ENCODE data around the gene NEAT1.

The NEAT1 gene

DNA sequence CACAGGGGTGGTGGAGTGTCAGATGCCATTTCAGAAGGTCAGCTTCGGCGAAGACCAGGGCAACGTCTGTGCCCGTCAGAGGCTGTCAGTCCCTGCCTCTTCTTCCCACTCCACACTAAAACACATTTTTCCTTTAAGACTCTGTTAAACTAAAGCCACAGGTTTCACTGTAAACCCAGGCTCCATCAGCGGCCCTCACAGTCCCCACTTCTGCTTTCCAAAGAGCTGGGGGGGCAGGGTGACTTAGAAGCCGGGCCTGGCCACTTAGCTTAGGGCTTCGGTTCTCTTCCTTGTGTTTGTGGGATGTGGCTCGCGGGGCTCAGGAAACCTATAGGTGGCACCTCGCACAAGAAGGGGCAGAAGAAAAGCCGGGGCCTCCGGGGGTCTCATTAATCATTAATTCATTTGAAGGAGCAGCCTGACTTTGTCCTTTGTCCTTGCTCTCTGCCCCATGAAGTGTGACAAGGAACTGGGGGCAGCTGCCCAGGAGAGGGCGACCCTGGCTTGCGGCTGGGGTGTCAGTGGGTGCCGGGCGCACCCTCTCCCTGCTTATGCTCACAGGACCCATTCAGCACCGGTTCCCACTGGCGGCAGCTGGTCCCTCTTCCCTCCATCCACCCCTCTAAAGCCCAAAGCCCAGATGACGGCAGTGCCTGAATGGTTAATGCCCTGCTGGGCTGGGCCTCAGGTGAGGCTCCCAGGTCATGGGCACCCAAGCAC lies 44.2 kb upstream of the NEAT1 start:
- TF ChIP-seq, protein P1, sequence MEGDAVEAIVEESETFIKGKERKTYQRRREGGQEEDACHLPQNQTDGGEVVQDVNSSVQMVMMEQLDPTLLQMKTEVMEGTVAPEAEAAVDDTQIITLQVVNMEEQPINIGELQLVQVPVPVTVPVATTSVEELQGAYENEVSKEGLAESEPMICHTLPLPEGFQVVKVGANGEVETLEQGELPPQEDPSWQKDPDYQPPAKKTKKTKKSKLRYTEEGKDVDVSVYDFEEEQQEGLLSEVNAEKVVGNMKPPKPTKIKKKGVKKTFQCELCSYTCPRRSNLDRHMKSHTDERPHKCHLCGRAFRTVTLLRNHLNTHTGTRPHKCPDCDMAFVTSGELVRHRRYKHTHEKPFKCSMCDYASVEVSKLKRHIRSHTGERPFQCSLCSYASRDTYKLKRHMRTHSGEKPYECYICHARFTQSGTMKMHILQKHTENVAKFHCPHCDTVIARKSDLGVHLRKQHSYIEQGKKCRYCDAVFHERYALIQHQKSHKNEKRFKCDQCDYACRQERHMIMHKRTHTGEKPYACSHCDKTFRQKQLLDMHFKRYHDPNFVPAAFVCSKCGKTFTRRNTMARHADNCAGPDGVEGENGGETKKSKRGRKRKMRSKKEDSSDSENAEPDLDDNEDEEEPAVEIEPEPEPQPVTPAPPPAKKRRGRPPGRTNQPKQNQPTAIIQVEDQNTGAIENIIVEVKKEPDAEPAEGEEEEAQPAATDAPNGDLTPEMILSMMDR (IDR thresholded peaks at IDR 0.05; ENCODE audit: low read depth, low read length), result no peak
- no peak for DNase-seq (ENCODE audit: extremely low read depth, low read depth)

DNA sequence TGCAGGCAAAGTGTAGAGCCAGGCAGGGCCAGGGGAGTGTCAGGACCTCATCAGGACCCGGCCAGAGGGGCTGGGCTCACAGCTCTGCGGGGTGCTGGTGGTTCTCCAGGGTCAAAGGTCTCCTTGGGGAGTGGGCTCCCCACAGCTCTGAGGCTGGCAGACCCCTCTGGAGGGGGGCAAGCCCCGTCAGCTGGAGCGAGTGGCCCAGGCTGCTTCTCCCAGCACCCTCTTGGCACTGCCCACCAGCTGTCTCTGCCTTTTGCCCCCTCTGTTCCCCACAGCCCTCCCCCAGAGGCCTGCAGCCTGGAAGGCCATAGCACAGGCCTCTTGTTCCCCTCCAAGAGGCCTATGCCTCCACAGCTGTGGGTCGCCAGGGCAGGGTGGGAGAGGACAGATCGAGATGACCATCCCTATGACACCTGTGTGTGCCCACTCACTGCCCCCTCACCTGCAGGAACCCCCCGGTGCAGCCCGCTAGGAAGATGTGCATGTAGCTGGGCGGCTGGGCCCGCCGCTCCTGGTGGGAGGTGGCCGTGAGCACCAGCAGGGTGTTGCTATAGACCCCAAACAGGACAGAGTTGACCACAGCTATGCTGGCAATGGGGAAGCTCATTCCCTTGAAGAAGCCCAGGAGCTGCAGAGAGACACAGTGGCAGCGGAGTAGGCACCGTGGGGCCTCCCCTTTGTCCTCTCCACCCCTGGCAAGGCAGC lies 43.5 kb upstream of the NEAT1 start:
- DNase-seq (ENCODE audit: extremely low read depth, low read depth), result no peak
- TF ChIP-seq, protein P1 (IDR thresholded peaks at IDR 0.05; ENCODE audit: low read depth, low read length), result no peak

DNA sequence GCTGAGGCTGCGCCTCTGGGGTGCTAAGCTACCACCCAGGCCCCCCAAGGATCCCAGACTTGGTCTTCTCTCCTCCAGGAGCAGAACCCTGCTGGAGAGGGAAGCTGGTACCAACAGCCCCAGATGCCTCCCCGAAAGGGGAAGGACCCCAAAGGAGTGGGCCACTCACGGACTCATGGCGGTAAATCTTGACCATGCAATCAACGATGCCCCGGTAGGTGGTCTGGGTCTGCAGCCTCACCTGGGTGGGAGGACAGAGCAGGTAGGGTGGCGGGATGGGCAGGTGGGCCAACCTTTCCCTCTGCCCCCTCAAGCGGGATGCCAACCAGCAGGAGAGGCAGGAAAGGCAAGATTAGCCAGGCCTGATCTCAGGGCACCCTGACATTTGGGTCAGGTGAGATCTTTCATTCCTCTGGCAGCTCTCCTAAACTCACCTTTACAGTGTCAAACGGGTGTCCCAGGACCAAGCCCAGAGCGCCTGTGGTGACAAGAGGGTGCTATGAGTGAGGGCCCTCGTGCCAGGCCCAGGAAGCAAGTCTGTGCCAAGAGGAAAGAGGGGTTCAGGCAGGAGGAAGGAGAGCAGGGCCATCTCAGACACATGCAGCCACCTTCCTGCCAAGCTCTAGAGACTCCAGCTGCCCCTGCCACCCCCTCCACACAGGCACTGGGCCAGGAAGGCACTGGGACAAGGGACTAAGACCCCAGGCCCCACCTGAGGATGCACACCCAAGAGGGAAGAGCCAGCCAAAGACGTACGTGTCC lies 42.7 kb upstream of the NEAT1 start:
- DNase-seq (ENCODE audit: extremely low read depth, low read depth), result no peak
- TF ChIP-seq, protein P1 (IDR thresholded peaks at IDR 0.05; ENCODE audit: low read depth, low read length), result no peak

DNA sequence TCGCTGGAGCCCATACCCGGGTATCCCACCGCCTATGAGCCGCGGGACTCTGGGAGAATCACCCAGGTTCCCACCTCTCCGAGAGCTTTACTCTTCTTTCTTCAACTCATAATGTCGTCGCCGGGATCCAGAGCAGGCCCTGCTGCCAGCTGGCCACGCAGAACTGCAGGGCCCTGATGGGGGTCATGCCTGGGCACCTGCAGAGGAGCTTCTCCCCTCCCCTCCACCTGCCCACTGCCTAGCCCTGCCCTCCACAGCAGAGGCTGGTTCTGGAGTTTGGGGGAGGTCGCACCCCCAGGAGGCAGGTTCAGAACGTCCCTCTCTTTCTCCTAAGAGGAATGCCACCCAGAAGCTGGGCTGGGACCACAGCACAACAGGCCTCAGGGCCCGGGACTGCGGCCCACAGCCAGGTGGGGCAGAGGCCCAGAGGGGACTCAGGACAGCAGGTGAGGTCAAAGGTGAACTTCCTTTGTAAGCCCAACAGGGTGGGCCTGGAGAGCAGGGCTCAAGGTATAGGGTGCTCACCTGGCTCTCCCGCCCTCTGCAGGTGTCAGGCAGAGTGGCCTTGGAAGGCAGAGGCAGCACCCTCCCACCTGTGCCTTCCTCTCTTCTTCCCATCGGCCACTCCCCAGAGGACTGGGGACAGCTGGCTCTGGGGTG lies 42.0 kb upstream of the NEAT1 start:
- TF ChIP-seq, protein P1 (IDR thresholded peaks at IDR 0.05; ENCODE audit: low read depth, low read length), result no peak
- no peak for DNase-seq (ENCODE audit: extremely low read depth, low read depth)

DNA sequence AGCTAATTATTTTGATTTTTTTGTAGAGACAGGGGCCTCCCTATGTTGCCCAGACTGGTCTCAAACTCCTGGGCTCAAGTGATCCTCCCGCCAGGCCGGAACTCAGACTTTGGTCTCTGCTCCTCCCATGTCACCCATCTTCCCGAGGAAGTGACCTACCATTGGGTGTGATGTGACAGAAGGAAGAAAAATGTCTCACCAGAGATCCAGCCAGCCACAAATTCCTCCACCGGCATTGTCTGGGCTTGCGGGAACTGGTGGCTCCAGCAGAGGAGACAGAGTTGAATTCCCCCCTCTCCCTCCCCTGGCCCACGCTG lies 40.9 kb upstream of the NEAT1 start:
- DNase-seq (ENCODE audit: extremely low read depth, low read depth), result no peak
- TF ChIP-seq, protein P1 (IDR thresholded peaks at IDR 0.05; ENCODE audit: low read depth, low read length), result no peak

DNA sequence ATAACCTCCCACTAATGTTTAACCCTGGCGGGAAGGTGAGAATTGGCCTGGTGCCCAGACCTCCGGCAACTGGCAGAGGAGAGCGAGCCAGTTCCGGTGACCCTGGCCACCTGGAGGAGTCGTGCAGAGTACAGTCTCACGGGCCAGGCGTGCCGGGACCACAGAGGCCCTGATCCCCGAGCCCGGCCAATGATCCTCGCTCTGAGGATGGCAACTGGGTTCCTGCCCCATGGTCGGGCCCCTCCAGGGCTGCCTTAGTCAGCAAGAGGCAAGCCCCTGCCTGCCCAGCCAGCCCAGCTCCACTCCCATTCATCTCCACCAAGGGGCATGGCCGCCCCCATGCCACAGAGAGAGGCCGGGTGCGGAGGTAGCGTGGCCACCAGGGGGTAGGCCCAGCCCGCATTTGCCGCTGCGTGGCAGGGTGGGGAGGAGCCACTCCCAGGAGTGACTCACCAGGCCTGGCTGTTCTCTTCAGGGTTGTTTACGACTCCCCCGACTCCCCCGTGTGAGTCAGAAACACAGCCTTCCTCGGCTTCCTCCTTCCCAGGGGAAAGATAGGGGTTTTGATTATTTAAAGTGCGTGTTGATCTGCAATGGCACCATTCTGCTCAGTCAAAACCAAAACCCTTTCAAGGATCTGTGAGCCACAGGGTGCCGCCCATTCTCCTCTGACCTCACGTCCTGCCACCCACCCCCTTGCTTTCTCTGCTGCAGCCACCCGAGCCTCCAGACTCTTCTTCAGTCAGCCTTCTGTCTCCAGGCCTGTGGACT lies 40.4 kb upstream of the NEAT1 start, which contains the start of gene SLC25A45:
Gene SLC25A45 (minus strand): TSS at position 614 of the 771 bp plus-strand sequence. CDS start 695 bp downstream, outside the sequence.
- TF ChIP-seq, protein P1 (IDR thresholded peaks at IDR 0.05; ENCODE audit: low read depth, low read length), result peak; percentile 77

More for the DNA sequence above, 40.4 kb upstream of the NEAT1 start, which contains the start of gene SLC25A45:
- peak; percentile 95 for DNase-seq (ENCODE audit: extremely low read depth, low read depth)

Data from AG09319 (cell line).